ENCODE results near the gene LYSMD4. TPM values are rescaled to one million over a fixed set of nuclear protein-coding genes. Genes with fewer than 3 reads are reported as not detected.

LYSMD4 gene
- total and polyA plus RNA-seq, 2 of the 8 experiments (the other 6 are each of a cell fraction or from before 2014, with no cell fraction given) = 7.5 to 17.5 TPM

- FAIRE-seq = no peak
- ChIA-PET CTCF (ENCODE audit: partially characterized antibody) (no interaction called here), POLR2A (ENCODE audit: partially characterized antibody) (interaction anchor here (1.6 kb wide), 1 partner anchor 11 kb away, joined by 3 read pairs; no protein-coding TSS in a partner anchor)
- Histone ChIP-seq H3K4me2 (ENCODE audit: insufficient read depth in 1 of 2, low read depth in 2 of 2, low read length in 2 of 2) (no peak overlapping the region), H3K18ac (ENCODE audit: extremely low read depth, low read length) (no peak overlapping the region), H3K9ac (replicated peaks in 1 of 4; ENCODE audit: extremely low read depth in 1 of 4, low read depth in 3 of 4, low read length in 3 of 4) (no peak overlapping the region), H4K91ac (replicated peaks; ENCODE audit: insufficient read length, low read length) (no peak overlapping the region), H2AK5ac (ENCODE audit: low read depth, low read length) (no peak overlapping the region), H3K14ac (ENCODE audit: insufficient read length) (no peak overlapping the region), H2BK120ac (replicated peaks; ENCODE audit: low read depth, low read length) (no peak overlapping the region), H4K20me1 (replicated peaks in 1 of 2; ENCODE audit: control insufficient read depth in 1 of 2, insufficient read depth in 2 of 2, low read length in 2 of 2) (no peaks in the 10 kb centered on the region), H3K36me3 (ENCODE audit: control insufficient read depth in 2 of 4, insufficient read depth in 4 of 4, low read length in 3 of 4) (peaks cover 3 to 21% (median 3%) of the 10 kb centered on the region in 4 experiments; a peak in 3 of 8 replicates), H3K23ac (ENCODE audit: insufficient read length) (no peak overlapping the region), H3K23me2 (ENCODE audit: low read depth, low read length) (no peaks in the 10 kb centered on the region), H3K4me3 (ENCODE audit: extremely low read depth in 1 of 4, insufficient read depth in 2 of 4, low read depth in 3 of 4, low read length in 4 of 4) (no peak overlapping the region), H3K4ac (replicated peaks; ENCODE audit: insufficient read length, low read depth, low read length) (no peak overlapping the region), H3K27ac (ENCODE audit: low read depth, low read length) (no peak overlapping the region), H2BK5ac (ENCODE audit: low read depth, low read length) (no peak overlapping the region), H4K5ac (ENCODE audit: insufficient read length, low read depth, low read length) (no peak overlapping the region), H2BK20ac (ENCODE audit: low read length) (no peak overlapping the region), H3K27me3 (replicated peaks in 1 of 4; ENCODE audit: control insufficient read depth in 3 of 4, extremely low read depth in 1 of 4, insufficient read depth in 3 of 4, low read length in 3 of 4) (peaks cover 0 to 1% (median 0%) of the 10 kb centered on the region in 4 experiments; a peak in 1 of 7 replicates), H3K79me2 (ENCODE audit: control insufficient read depth in 1 of 2, insufficient read depth in 2 of 2, low read length in 2 of 2) (no peaks in the 10 kb centered on the region), H2BK12ac (ENCODE audit: low read depth, low read length) (no peak overlapping the region), H2AFZ (ENCODE audit: low read length) (no peak overlapping the region), H3K9me3 (ENCODE audit: insufficient read depth in 2 of 2, low read depth in 1 of 2, low read length in 1 of 2) (peaks cover 0 to 4% of the 10 kb centered on the region in 2 experiments; a peak in 1 of 4 replicates), H4K8ac (ENCODE audit: extremely low read depth, insufficient read depth, low read length) (no peak overlapping the region), H3K4me1 (replicated peaks in 1 of 4; ENCODE audit: control insufficient read depth in 3 of 4, insufficient read depth in 4 of 4, low read length in 3 of 4) (no peaks in the 10 kb centered on the region), H2BK15ac (ENCODE audit: low read length) (no peak overlapping the region), H3K79me1 (ENCODE audit: low read depth, low read length) (no peaks in the 10 kb centered on the region), H3K56ac (replicated peaks; ENCODE audit: insufficient read length, low read depth, low read length) (no peak overlapping the region)
- WGBS, 2 experiments (ENCODE audit: extremely low coverage in 1 of 2, insufficient coverage in 1 of 2, insufficient read length in 1 of 2, insufficient replicate concordance in 2 of 2, low coverage in 1 of 2, low lambda C conversion rate in 2 of 2, missing lambda C conversion rate in 1 of 2) = 97% methylated on average over 1 of the region's 1 CpG; no CpG with 5 or more reads in 1 of the 2 experiments
- DNase-seq (ENCODE audit: low read depth in 1 of 2, low spot score in 2 of 2) = no peak
- TF ChIP-seq SP1 (IDR thresholded peaks at IDR 0.05; ENCODE audit: low read depth, low read length) (no peak), SIN3A (conservative IDR thresholded peaks at IDR 0.05 in 1 of 2, IDR thresholded peaks at IDR 0.05 in 1 of 2; ENCODE audit: low read depth in 1 of 2, low read length in 2 of 2) (no peak), RBBP5 (IDR thresholded peaks at IDR 0.05; ENCODE audit: borderline replicate concordance, low read depth, low read length) (no peak), BACH1 (IDR thresholded peaks at IDR 0.05; ENCODE audit: low read length) (no peak), GABPA (IDR thresholded peaks at IDR 0.05; ENCODE audit: borderline replicate concordance, insufficient read depth, low read length) (no peak), FOSL1 (IDR thresholded peaks at IDR 0.05; ENCODE audit: insufficient read depth, low read depth, low read length) (no peak), POLR2A (IDR thresholded peaks at IDR 0.05; ENCODE audit: control extremely low read depth in 1 of 2, low read depth in 2 of 2, low read length in 2 of 2) (no peak), CTCF (IDR thresholded peaks at IDR 0.05; ENCODE audit: control extremely low read depth in 1 of 3, insufficient read depth in 1 of 3, low read depth in 1 of 3, low read length in 3 of 3) (no peak)
These were observed 51.2 kb downstream of the LYSMD4 start for GRCh38 chr15:99681990-99682389.

All from H1 (cell line).